ENCODE results near the gene ONECUT2.

- no peak for TF ChIP-seq CTCF (IDR thresholded peaks at IDR 0.05)
- TF ChIP-seq POLR2A (IDR thresholded peaks at IDR 0.05) = no peak
- no peak for TF ChIP-seq EP300 (IDR thresholded peaks at IDR 0.05)
Observed at GRCh38 chr18:57498682-57499256, 63.6 kb downstream of the ONECUT2 start.

All from ovary (tissue), 3 donors.